Psoas muscle (tissue), 8 donors: ENCODE results near the gene RAD54L. TPM values are rescaled to one million over a fixed set of nuclear protein-coding genes. Genes with fewer than 3 reads are reported as not detected.

ENCODE experiments used
- ATAC-seq, 4 donors: fragments of 200-7000 bp; cut with Tn5 transposase; one replicate each; pipeline ENCODE4 v1.9.1; 2020; ENCODE audit warnings: moderate library complexity in 3 of 4, mild to moderate bottlenecking in 2 of 4
- DNase-seq, 2 donors: peaks; one replicate each; pipeline ENCODE4 v3.0.0-alpha.2; 2020
- H3K27ac ChIP-seq: fragments of 200-600 bp; one replicate; pipeline ENCODE4 v1.8.0; 2022
- H3K27me3 ChIP-seq, 3 donors: fragments of 200-600 bp in 1 of 3; one replicate each; pipeline versions ENCODE4 v1.6.1 to v1.8.0; 2013 to 2022; ENCODE audit warnings: low read length in 2 of 3, mild to moderate bottlenecking in 2 of 3, moderate library complexity in 1 of 3; ENCODE audit not compliant: insufficient read depth in 3 of 3
- H3K36me3 ChIP-seq, 2 donors: fragments of 200-600 bp in 1 of 2; one replicate each; pipeline versions ENCODE4 v1.6.1 to v1.8.0; 2013 to 2022; ENCODE audit warnings: low read depth in 1 of 2, mild to moderate bottlenecking in 1 of 2, moderate library complexity in 1 of 2; ENCODE audit not compliant: insufficient read depth in 1 of 2
- H3K4me1 ChIP-seq: fragments of 200-600 bp; one replicate; pipeline ENCODE4 v1.8.0; 2022
- H3K4me3 ChIP-seq: fragments of 200-600 bp; one replicate; pipeline ENCODE4 v1.8.0; 2022; ENCODE audit warnings: mild to moderate bottlenecking
- H3K9me3 ChIP-seq: fragments of 200-600 bp; one replicate; pipeline ENCODE4 v1.8.0; 2022
- WGBS, 3 donors: extraction: QIAGEN DNeasy Blood & Tissue Kit; methylation state at CpG; one replicate each; pipeline versions ENCODE4 v1.1.6 to v1.1.7; 2013; 5-methylcytosine and 5-hydroxymethylcytosine counted together
- intact Hi-C, 2 donors: fragments of 100-400 bp; cut with DNase I; formaldehyde crosslinking; loops; one replicate each; pipeline versions ENCODE4 v1.11.0 to v1.14.2; 2022
- polyA plus RNA-seq, 3 donors: library from polyadenylated mRNA; stranded (reverse); fragments of 200-250 nt; gene quantifications; one replicate each; pipeline ENCODE4 v1.2.3, GENCODE V29; 2013
- total RNA-seq, 4 donors: library from RNA; stranded (reverse); fragmentation: NEBNext Ultra II Directional in 2 of 4; extraction: Animal tissue kit (Norgen Biotek cat#: 25700) in 2 of 4; gene quantifications; one replicate each; pipeline versions ENCODE4 v1.2.1 to v1.2.4, GENCODE V29; 2021 to 2023
- TF ChIP-seq, protein P1 (sequence below): fragments of 200-600 bp; IDR thresholded peaks from one replicate; pipeline ENCODE4 v1.8.0; 2022; ENCODE audit warnings: antibody characterized with exemption
- donor health status: healthy with polysubstance abuse.
- donor health status: DM: no; HTN: no; CAD: no; lungs with moderate emphysema.
- donor health status: Bipolar disorder and iron deficiency.
- donor health status: healthy.
- donor health status: DM: yes; HTN: yes; CAD: no.
- donor health status: DM: no; HTN: no; CAD: no.
- donor health status: DM: no; HTN: no; CAD: no.
- donor health status: DM: yes; HTN: yes; CAD: no.

RAD54L gene
- total and polyA plus RNA-seq, 7 donors, result 0.08 to 0.25 (median 0.22) TPM; not detected in 4

GRCh38 chr1:46204406-46204742 is 43.2 kb upstream of the RAD54L start:
- WGBS, 3 donors, result 13 to 31% (median 17%) methylated on average over 5 of the region's 5 CpGs

DNA sequence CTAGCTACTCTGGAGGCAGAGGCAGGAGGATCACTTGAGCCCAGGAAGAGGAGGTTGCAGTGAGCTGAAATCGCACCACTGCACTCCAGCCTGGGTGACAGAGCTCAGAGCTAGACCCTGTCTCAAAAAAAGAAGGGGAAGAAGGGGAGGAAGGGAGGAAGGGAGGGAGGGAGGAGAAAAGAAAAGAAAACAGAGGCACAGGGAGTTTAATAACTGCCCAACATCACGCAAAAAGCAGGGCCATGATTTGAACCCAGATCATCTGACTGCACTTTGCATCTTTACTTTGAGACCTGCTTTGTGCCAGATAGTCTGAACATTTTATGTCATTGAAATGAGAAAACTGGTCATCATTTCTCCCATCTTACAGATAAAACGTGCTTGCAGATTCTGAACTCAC is 42.4 kb upstream of the RAD54L start:
- Histone ChIP-seq H3K9me3 (no peaks in the 10 kb centered on the region), H3K27me3 (no peaks in the 10 kb centered on the region), H3K4me3 (no peak overlapping the region), H3K36me3 (peaks cover 0 to 6% of the 10 kb centered on the region in 2 donors), H3K27ac (no peak overlapping the region), H3K4me1 (peaks cover 15% of the 10 kb centered on the region)
- TF ChIP-seq, protein P1, sequence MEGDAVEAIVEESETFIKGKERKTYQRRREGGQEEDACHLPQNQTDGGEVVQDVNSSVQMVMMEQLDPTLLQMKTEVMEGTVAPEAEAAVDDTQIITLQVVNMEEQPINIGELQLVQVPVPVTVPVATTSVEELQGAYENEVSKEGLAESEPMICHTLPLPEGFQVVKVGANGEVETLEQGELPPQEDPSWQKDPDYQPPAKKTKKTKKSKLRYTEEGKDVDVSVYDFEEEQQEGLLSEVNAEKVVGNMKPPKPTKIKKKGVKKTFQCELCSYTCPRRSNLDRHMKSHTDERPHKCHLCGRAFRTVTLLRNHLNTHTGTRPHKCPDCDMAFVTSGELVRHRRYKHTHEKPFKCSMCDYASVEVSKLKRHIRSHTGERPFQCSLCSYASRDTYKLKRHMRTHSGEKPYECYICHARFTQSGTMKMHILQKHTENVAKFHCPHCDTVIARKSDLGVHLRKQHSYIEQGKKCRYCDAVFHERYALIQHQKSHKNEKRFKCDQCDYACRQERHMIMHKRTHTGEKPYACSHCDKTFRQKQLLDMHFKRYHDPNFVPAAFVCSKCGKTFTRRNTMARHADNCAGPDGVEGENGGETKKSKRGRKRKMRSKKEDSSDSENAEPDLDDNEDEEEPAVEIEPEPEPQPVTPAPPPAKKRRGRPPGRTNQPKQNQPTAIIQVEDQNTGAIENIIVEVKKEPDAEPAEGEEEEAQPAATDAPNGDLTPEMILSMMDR, result no peak
- intact Hi-C loops, result no loop called here
- 83 to 85% (median 83%) methylated on average over 3 of the region's 3 CpGs for WGBS, 3 donors
- ATAC-seq (no peak), DNase-seq (peak in 1 of 2 donors; percentile 8)

More at GRCh38 chr1:46204406-46204742, 43.2 kb upstream of the RAD54L start:
- Histone ChIP-seq H3K27ac (peak overlapping the region; percentile 53), H3K9me3 (no peaks in the 10 kb centered on the region), H3K4me3 (peak overlapping the region; percentile 76), H3K27me3 (no peaks in the 10 kb centered on the region), H3K36me3 (peaks cover 0 to 6% of the 10 kb centered on the region in 2 donors), H3K4me1 (peaks cover 18% of the 10 kb centered on the region)
- TF ChIP-seq, protein P1, result no peak
- intact Hi-C loops, result no loop called here
- peak in 3 of 4 donors; percentile 15 to 33 (median 31) for ATAC-seq
- DNase-seq, result peak; percentile 25 to 32

- Histone ChIP-seq H3K27ac (peak overlapping the region; percentile 30), H3K36me3 (peaks cover 0 to under 1% of the 10 kb centered on the region in 2 donors), H3K4me3 (no peak overlapping the region), H3K4me1 (peaks cover 15% of the 10 kb centered on the region), H3K9me3 (no peaks in the 10 kb centered on the region), H3K27me3 (no peaks in the 10 kb centered on the region)
- WGBS, 3 donors, result 21 to 65% (median 41%) methylated on average over 3 of the region's 3 CpGs
- ATAC-seq, result peak in 1 of 4 donors; percentile 16
- intact Hi-C loops, result no loop called here
- TF ChIP-seq, protein P1, result no peak
- peak in 1 of 2 donors; percentile 34 for DNase-seq
Measured at GRCh38 chr1:46205791-46206190, 41.8 kb upstream of the RAD54L start.

GRCh38 chr1:46206399-46206798 is 41.2 kb upstream of the RAD54L start:
- DNase-seq (no peak), ATAC-seq (no peak)
- no peaks in the 10 kb centered on the region for H3K9me3 ChIP-seq
- H3K36me3 ChIP-seq, result no peaks in the 10 kb centered on the region
- TF ChIP-seq, protein P1, result no peak
- peaks cover 15% of the 10 kb centered on the region for H3K4me1 ChIP-seq
- no peaks in the 10 kb centered on the region for H3K27me3 ChIP-seq
- WGBS, 3 donors, result 84 to 87% (median 86%) methylated on average over 2 of the region's 2 CpGs
- intact Hi-C loops, result no loop called here
- no peak overlapping the region for H3K4me3 ChIP-seq
- peak overlapping the region; percentile 30 for H3K27ac ChIP-seq

- Histone ChIP-seq H3K36me3 (no peaks in the 10 kb centered on the region), H3K4me3 (no peak overlapping the region), H3K4me1 (no peaks in the 10 kb centered on the region), H3K27ac (no peak overlapping the region), H3K27me3 (no peaks in the 10 kb centered on the region), H3K9me3 (no peaks in the 10 kb centered on the region)
- DNase-seq, result no peak
- no peak for ATAC-seq
- WGBS, 3 donors, result 86 to 91% (median 90%) methylated on average over 3 of the region's 3 CpGs
- TF ChIP-seq, protein P1, result no peak
- intact Hi-C loops, result no loop called here
Measured at GRCh38 chr1:46210561-46210960, 37.0 kb upstream of the RAD54L start.
